ENCODE results near the gene SLC4A11. TPM values are rescaled to one million over a fixed set of nuclear protein-coding genes. Genes with fewer than 3 reads are reported as not detected.

SLC4A11 gene
- total RNA-seq (under 1 TPM; 0.08 to 0.60 TPM), total RNA-seq (0 to 3.6 (median 0.70) reads per million in 172 experiments)
- polyA plus RNA-seq (2013, experiment 1 of 2), result 0.08 TPM
- 0.10 TPM for polyA plus RNA-seq (2013, experiment 2 of 2)

- no peaks in the 10 kb centered on the region for H3K36me3 ChIP-seq (ENCODE audit: insufficient read depth, low read length)
- H3K27me3 ChIP-seq (ENCODE audit: control insufficient read depth in 1 of 2, insufficient read depth in 2 of 2, low read length in 2 of 2), result peaks cover 51 to 53% of the 10 kb centered on the region in 2 experiments
- Mint-ChIP-seq H3K27me3 (peaks cover 70% of the 10 kb centered on the region), H3K9me3 (no peaks in the 10 kb centered on the region), H3K27ac (no peak within 1 kb of the TSS), H3K4me3 (peak within 1 kb of the TSS; percentile 93), H3K4me1 (ENCODE audit: low read depth) (peaks cover 6% of the 10 kb centered on the region), H3K36me3 (ENCODE audit: low read depth) (no peaks in the 10 kb centered on the region)
- DNase-seq (peak in 9 of 14 experiments; percentile 10 to 55 (median 41)), ATAC-seq (ENCODE audit: poor library complexity) (peak; percentile 61)
- no peak for TF ChIP-seq CTCF (IDR thresholded peaks at IDR 0.05)
- CTCF ChIA-PET, result interaction anchor here (1.5 kb wide), 1 partner anchor 10 kb away, joined by 4 read pairs; no protein-coding TSS in a partner anchor
- H3K4me3 ChIP-seq (ENCODE audit: low read length), result peak within 1 kb of the TSS; percentile 64
- no peak within 1 kb of the TSS for H3K27ac ChIP-seq (ENCODE audit: low read depth in 1 of 2, low read length in 2 of 2)
- H3K9me3 ChIP-seq (ENCODE audit: control insufficient read depth in 1 of 2, insufficient read depth in 1 of 2, low read length in 2 of 2), result peaks cover 0 to 24% of the 10 kb centered on the region in 2 experiments
- peaks cover 24% of the 10 kb centered on the region for H3K4me1 ChIP-seq (ENCODE audit: insufficient read depth, low read length)
- intact Hi-C loops (cut with DNase I, micrococcal nuclease), result loop anchor here in 1 of 2 experiments (2.0 kb wide), 1 partner anchor 64 kb away; no protein-coding TSS in a partner anchor
- POLR2A ChIA-PET, result interaction anchor here (0.9 to 2.6 kb wide), 6 partner anchors 8 to 82 kb away, joined by 3 to 13 read pairs (median 4); no protein-coding TSS in a partner anchor
Measured at GRCh38 chr20:3239026-3239866, at the start of gene SLC4A11. Gene SLC4A11 (minus strand): TSS chr20:3239190. CDS start chr20:3239137, 53 bp downstream.

- H3K27ac ChIP-seq (ENCODE audit: low read depth in 1 of 2, low read length in 2 of 2), result no peak overlapping the region
- no peak for ATAC-seq (ENCODE audit: poor library complexity)
- no peaks in the 10 kb centered on the region for H3K4me1 Mint-ChIP-seq (ENCODE audit: low read depth)
Measured at GRCh38 chr20:3283222-3283820, 44.3 kb upstream of the SLC4A11 start.

More at GRCh38 chr20:3283222-3283820, 44.3 kb upstream of the SLC4A11 start:
- Mint-ChIP-seq H3K27me3 (no peaks in the 10 kb centered on the region), H3K27ac (no peak overlapping the region), H3K36me3 (ENCODE audit: low read depth) (peaks cover 21% of the 10 kb centered on the region), H3K4me3 (no peak overlapping the region), H3K9me3 (no peaks in the 10 kb centered on the region)
- intact Hi-C loops (cut with DNase I, micrococcal nuclease), result no loop called here
- TF ChIP-seq CTCF (IDR thresholded peaks at IDR 0.05), result no peak
- CTCF ChIA-PET, result no interaction called here
- no peaks in the 10 kb centered on the region for H3K9me3 ChIP-seq (ENCODE audit: control insufficient read depth in 1 of 2, insufficient read depth in 1 of 2, low read length in 2 of 2)
- H3K27me3 ChIP-seq (ENCODE audit: control insufficient read depth in 1 of 2, insufficient read depth in 2 of 2, low read length in 2 of 2), result no peaks in the 10 kb centered on the region
- POLR2A ChIA-PET, result no interaction called here
- H3K4me1 ChIP-seq (ENCODE audit: insufficient read depth, low read length), result no peaks in the 10 kb centered on the region
- H3K4me3 ChIP-seq (ENCODE audit: low read length), result no peak overlapping the region
- H3K36me3 ChIP-seq (ENCODE audit: insufficient read depth, low read length), result peaks cover 12% of the 10 kb centered on the region
- no peak for DNase-seq

All from CD4-positive, alpha-beta T cell (primary cell).